B cell (primary cell): Measurements from ENCODE around the gene HINT3. TPM values are rescaled to one million over a fixed set of nuclear protein-coding genes. Genes with fewer than 3 reads are reported as not detected.

Experiments used
- ATAC-seq: fragments of 200-7000 bp; cut with Tn5 transposase; one replicate; pipeline ENCODE4 v1.10.0; 2021; ENCODE audit warnings: low read depth, mild to moderate bottlenecking, moderate number of reproducible peaks, moderate library complexity
- CTCF ChIA-PET: fragments of 350-600 bp; sonication (Branson Sonifier 250); formaldehyde crosslinking; loops from one replicate; lab custom pipeline; 2021; ENCODE audit warnings: antibody characterized with exemption, inconsistent platforms; lab: Charles Lee
- POLR2A ChIA-PET: fragments of 350-600 bp; sonication (Branson Sonifier 250); formaldehyde crosslinking; loops from one replicate; lab custom pipeline; 2021; ENCODE audit warnings: antibody characterized with exemption; lab: Charles Lee
- DNase-seq: peaks from one replicate; pipeline ENCODE4 v3.0.0; 2013
- H2AFZ ChIP-seq: 2 replicates; pipeline ENCODE4 v1.6.1; 2012; ENCODE audit warnings: mild to moderate bottlenecking, low read depth, low read length; ENCODE audit not compliant: insufficient read depth, poor library complexity, severe bottlenecking
- H3K27ac ChIP-seq, 2 donors: 1 replicate in 1 of 2; 2 replicates in 1 of 2; pipeline ENCODE4 v1.5.1; 2012 to 2013; ENCODE audit warnings: low read length in 2 of 2, mild to moderate bottlenecking in 2 of 2, moderate library complexity in 1 of 2
- H3K27me3 ChIP-seq, 4 experiments: fragments of 200-600 bp in 1 of 4; sonication (generic) in 1 of 4; replicated peaks in 1 of 4; 1 replicate in 2 of 4; 2 replicates in 2 of 4; pipeline versions ENCODE4 v1.6.1 to v1.7.0; 2013 to 2016; ENCODE audit warnings: low read length in 3 of 4, mild to moderate bottlenecking in 2 of 4, mixed read lengths in 1 of 4, moderate library complexity in 1 of 4; ENCODE audit not compliant: insufficient read depth in 4 of 4, control insufficient read depth in 3 of 4; ENCODE audit errors: control extremely low read depth in 1 of 4
- H3K36me3 ChIP-seq, 2 experiments: replicated peaks in 1 of 2; 1 replicate in 1 of 2; 2 replicates in 1 of 2; pipeline versions ENCODE4 v1.6.1 to v1.7.1; 2013; ENCODE audit warnings: low read length in 1 of 2; ENCODE audit not compliant: insufficient read depth in 2 of 2, control insufficient read depth in 1 of 2; ENCODE audit errors: control extremely low read depth in 1 of 2, extremely low read depth in 1 of 2
- H3K4me1 ChIP-seq, 2 donors: fragments of 200-600 bp in 1 of 2; sonication (generic) in 1 of 2; 1 replicate in 1 of 2; 2 replicates in 1 of 2; pipeline versions ENCODE4 v1.5.1 to v1.6.1; 2013 to 2017; ENCODE audit warnings: low read length in 2 of 2; ENCODE audit not compliant: control insufficient read depth in 2 of 2, insufficient read depth in 2 of 2
- H3K4me2 ChIP-seq: replicated peaks from 2 replicates; pipeline ENCODE3; 2012; ENCODE audit warnings: mild to moderate bottlenecking, low read depth, low read length; ENCODE audit not compliant: poor library complexity, severe bottlenecking
- H3K4me3 ChIP-seq, 5 experiments: fragments of 200-600 bp in 1 of 5; sonication (generic) in 1 of 5; 1 replicate in 3 of 5; 2 replicates in 2 of 5; pipeline versions ENCODE4 v1.5.1 to v1.7.0; 2011 to 2016; ENCODE audit warnings: low read length in 4 of 5, mild to moderate bottlenecking in 4 of 5, low read depth in 2 of 5, control low read depth in 1 of 5, moderate library complexity in 1 of 5; ENCODE audit not compliant: insufficient read depth in 1 of 5; ENCODE audit errors: control extremely low read depth in 1 of 5, extremely low read depth in 1 of 5
- H3K79me2 ChIP-seq: fragments of 200-600 bp; sonication (generic); one replicate; pipeline ENCODE4 v1.6.0; 2016; ENCODE audit warnings: low read length; ENCODE audit not compliant: control insufficient read depth, insufficient read depth
- H3K9ac ChIP-seq: fragments of 200-600 bp; sonication (generic); 2 replicates; pipeline ENCODE4 v1.6.1; 2017; ENCODE audit warnings: mild to moderate bottlenecking, low read length, moderate library complexity
- H3K9me3 ChIP-seq, 3 donors: one replicate each; pipeline versions ENCODE4 v1.6.1 to v1.7.1; 2013; ENCODE audit warnings: low read length in 2 of 3; ENCODE audit not compliant: control insufficient read depth in 2 of 3, insufficient read depth in 1 of 3; ENCODE audit errors: control extremely low read depth in 1 of 3
- H4K20me1 ChIP-seq: 2 replicates; pipeline ENCODE4 v1.6.0; 2012; ENCODE audit warnings: mild to moderate bottlenecking, low read length; ENCODE audit not compliant: insufficient read depth, control insufficient read depth, poor library complexity, severe bottlenecking
- H3K27ac Mint-ChIP-seq: one replicate; pipeline ENCODE4 v1.8.0; 2021; ENCODE audit warnings: mixed read lengths
- H3K27me3 Mint-ChIP-seq: one replicate; pipeline ENCODE4 v1.8.0; 2021; ENCODE audit warnings: mixed read lengths
- H3K4me1 Mint-ChIP-seq: one replicate; pipeline ENCODE4 v1.8.0; 2021; ENCODE audit warnings: mixed read lengths
- H3K4me3 Mint-ChIP-seq: one replicate; pipeline ENCODE4 v1.8.0; 2021; ENCODE audit warnings: mixed read lengths
- H3K9me3 Mint-ChIP-seq: one replicate; pipeline ENCODE4 v1.8.0; 2022; ENCODE audit warnings: mixed read lengths; ENCODE audit not compliant: insufficient read depth
- CTCF ChIP-seq: fragments of 200-600 bp; IDR thresholded peaks from one replicate; pipeline ENCODE4 v1.8.0; 2022; ENCODE audit warnings: antibody characterized with exemption, mild to moderate bottlenecking
- EZH2 ChIP-seq: IDR thresholded peaks from 2 replicates; pipeline ENCODE4 v1.6.1; 2012; ENCODE audit warnings: borderline replicate concordance, low read depth, mild to moderate bottlenecking, moderate library complexity, low read length; ENCODE audit not compliant: insufficient read depth, poor library complexity, severe bottlenecking
- WGBS: methylation state at CpG from one replicate; pipeline ENCODE4 v1.1.5; 2013; ENCODE audit warnings: missing lambda C conversion rate; ENCODE audit not compliant: insufficient coverage; 5-methylcytosine and 5-hydroxymethylcytosine counted together
- intact Hi-C: fragments of 100-400 bp; cut with micrococcal nuclease; formaldehyde crosslinking; loops from one replicate; pipeline ENCODE4 v1.10.0; 2022
- polyA plus RNA-seq: library from polyadenylated mRNA; depleted of rRNA; stranded (reverse); fragments of >200 nt; gene quantifications from 2 replicates; pipeline ENCODE4 v1.2.3, GENCODE V29; 2012
- total RNA-seq, 2 donors: library from RNA; stranded (reverse); fragments of 120-200 nt in 1 of 2; gene quantifications; 1 replicate in 1 of 2; 2 replicates in 1 of 2; pipeline versions ENCODE4 v1.2.3 to v1.2.4, GENCODE V29; 2013 to 2022

The HINT3 gene
- total and polyA plus RNA-seq, 2 donors (not counting 1 experiment from before 2014, with no cell fraction given) = 5.5 to 12.4 TPM

DNA sequence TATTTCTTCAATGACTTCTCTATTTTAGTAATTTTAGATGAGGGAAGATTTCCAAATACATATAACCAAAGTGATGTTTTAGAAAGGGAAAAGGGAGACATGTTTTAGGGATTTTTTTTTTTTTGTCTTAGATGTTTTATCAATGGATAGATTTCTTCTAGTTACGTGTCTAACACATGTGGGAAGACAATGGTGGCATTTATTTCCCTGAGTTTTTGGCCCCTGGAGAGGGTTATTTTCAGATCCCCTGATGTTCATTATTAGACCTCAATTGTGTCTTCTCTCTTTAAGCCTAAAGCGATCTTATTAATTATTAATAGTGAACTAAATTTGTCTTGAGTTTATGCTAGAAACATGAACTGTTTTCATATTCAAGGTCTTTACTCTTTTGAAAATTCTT lies 60.0 kb downstream of the HINT3 start:
- Histone ChIP-seq H3K9me3 (no peaks in the 10 kb centered on the region), H3K4me3 (no peak overlapping the region), H3K79me2 (no peaks in the 10 kb centered on the region), H3K4me2 (no peak overlapping the region), H3K36me3 (peaks cover 11 to 42% of the 10 kb centered on the region in 2 experiments), H2AFZ (no peak overlapping the region), H3K4me1 (no peaks in the 10 kb centered on the region), H3K27ac (no peak overlapping the region), H4K20me1 (no peaks in the 10 kb centered on the region), H3K9ac (no peak overlapping the region), H3K27me3 (no peaks in the 10 kb centered on the region)
- no peaks in the 10 kb centered on the region for H3K27me3 Mint-ChIP-seq
- DNase-seq (no peak), ATAC-seq (no peak)
- H3K4me3 Mint-ChIP-seq = no peak overlapping the region
- no peak overlapping the region for H3K27ac Mint-ChIP-seq
- TF ChIP-seq CTCF (no peak), EZH2 (no peak)
- no CpG with 5 or more reads among the region's 2 CpGs for WGBS
- H3K9me3 Mint-ChIP-seq = no peaks in the 10 kb centered on the region
- ChIA-PET CTCF (no interaction called here), POLR2A (no interaction called here)
- intact Hi-C loops = no loop called here
- no peaks in the 10 kb centered on the region for H3K4me1 Mint-ChIP-seq

DNA sequence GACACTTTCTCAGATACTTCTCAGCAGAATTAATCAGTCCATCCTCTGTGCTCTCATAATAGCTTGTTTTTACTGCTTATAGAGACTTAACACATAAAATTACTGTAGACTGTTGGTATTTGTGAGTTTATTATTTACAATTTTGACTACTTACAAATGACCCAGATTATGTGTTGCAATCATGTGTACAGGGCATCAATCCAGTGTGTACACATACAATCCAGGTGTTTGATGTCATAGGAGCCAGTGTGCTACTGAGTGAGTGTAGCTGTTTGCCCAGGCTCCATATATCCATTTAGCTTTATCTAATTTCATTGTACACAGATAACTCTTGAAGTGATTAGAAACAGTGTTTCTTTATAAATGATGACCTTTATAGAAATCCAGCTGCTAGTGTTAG lies 61.1 kb downstream of the HINT3 start:
- H3K27me3 Mint-ChIP-seq = no peaks in the 10 kb centered on the region
- ChIA-PET CTCF (no interaction called here), POLR2A (no interaction called here)
- Histone ChIP-seq H3K4me2 (no peak overlapping the region), H3K27ac (no peak overlapping the region), H3K4me3 (no peak overlapping the region), H3K9me3 (no peaks in the 10 kb centered on the region), H3K27me3 (no peaks in the 10 kb centered on the region), H3K4me1 (no peaks in the 10 kb centered on the region), H4K20me1 (no peaks in the 10 kb centered on the region), H3K79me2 (no peaks in the 10 kb centered on the region), H3K36me3 (peaks cover 11 to 42% of the 10 kb centered on the region in 2 experiments), H2AFZ (no peak overlapping the region), H3K9ac (no peak overlapping the region)
- DNase-seq = no peak
- H3K4me1 Mint-ChIP-seq = no peaks in the 10 kb centered on the region
- no peaks in the 10 kb centered on the region for H3K9me3 Mint-ChIP-seq
- H3K4me3 Mint-ChIP-seq = no peak overlapping the region
- TF ChIP-seq CTCF = no peak
- no peak for TF ChIP-seq EZH2
- H3K27ac Mint-ChIP-seq = no peak overlapping the region
- intact Hi-C loops = no loop called here
- ATAC-seq = no peak
